ENCODE data around the gene RGS2.
A peak's percentile ranks its signal among the peaks of the same experiment; 100 is the strongest.

The RGS2 gene

GRCh38 chr1:192797891-192798290 lies 10.9 kb upstream of the RGS2 start:
- in situ Hi-C loops (cut with HindIII; ENCODE audit: low sequenced_read_pairs), result no loop called here
- DNase-seq (ENCODE audit: low read depth, low spot score), result no peak
- no peak overlapping the region for H3K4me3 ChIP-seq (ENCODE audit: low read depth, low read length)
- TF ChIP-seq, protein P1, sequence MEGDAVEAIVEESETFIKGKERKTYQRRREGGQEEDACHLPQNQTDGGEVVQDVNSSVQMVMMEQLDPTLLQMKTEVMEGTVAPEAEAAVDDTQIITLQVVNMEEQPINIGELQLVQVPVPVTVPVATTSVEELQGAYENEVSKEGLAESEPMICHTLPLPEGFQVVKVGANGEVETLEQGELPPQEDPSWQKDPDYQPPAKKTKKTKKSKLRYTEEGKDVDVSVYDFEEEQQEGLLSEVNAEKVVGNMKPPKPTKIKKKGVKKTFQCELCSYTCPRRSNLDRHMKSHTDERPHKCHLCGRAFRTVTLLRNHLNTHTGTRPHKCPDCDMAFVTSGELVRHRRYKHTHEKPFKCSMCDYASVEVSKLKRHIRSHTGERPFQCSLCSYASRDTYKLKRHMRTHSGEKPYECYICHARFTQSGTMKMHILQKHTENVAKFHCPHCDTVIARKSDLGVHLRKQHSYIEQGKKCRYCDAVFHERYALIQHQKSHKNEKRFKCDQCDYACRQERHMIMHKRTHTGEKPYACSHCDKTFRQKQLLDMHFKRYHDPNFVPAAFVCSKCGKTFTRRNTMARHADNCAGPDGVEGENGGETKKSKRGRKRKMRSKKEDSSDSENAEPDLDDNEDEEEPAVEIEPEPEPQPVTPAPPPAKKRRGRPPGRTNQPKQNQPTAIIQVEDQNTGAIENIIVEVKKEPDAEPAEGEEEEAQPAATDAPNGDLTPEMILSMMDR (IDR thresholded peaks at IDR 0.05; ENCODE audit: low read depth, low read length), result no peak

DNA sequence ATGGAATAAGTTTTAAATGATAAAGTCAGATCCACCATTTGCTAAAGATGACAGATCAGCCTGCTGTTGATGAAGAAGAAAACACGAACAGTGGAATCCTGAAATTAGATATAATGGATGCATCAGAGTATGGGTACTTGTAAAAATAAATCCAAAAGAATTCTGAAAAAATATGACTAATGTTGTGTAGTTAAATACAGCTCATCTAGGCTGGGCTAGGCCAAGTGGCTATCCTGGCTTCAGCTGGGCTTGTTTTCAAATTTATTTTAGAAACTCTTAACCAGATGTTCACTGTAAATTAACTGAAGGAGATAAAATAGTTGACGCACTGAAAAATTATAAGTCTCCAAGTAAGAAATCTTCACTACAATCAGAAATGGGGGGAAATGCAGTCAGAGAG lies 7.4 kb upstream of the RGS2 start:
- in situ Hi-C loops (cut with HindIII; ENCODE audit: low sequenced_read_pairs), result no loop called here
- TF ChIP-seq, protein P1 (IDR thresholded peaks at IDR 0.05; ENCODE audit: low read depth, low read length), result no peak
- DNase-seq (ENCODE audit: low read depth, low spot score), result no peak
- no peak overlapping the region for H3K4me3 ChIP-seq (ENCODE audit: low read depth, low read length)

GRCh38 chr1:192802406-192802805 lies 6.4 kb upstream of the RGS2 start:
- TF ChIP-seq, protein P1 (IDR thresholded peaks at IDR 0.05; ENCODE audit: low read depth, low read length), result no peak
- DNase-seq (ENCODE audit: low read depth, low spot score), result no peak
- H3K4me3 ChIP-seq (ENCODE audit: low read depth, low read length), result no peak overlapping the region
- in situ Hi-C loops (cut with HindIII; ENCODE audit: low sequenced_read_pairs), result no loop called here

GRCh38 chr1:192803501-192803900 lies 5.3 kb upstream of the RGS2 start:
- DNase-seq (ENCODE audit: low read depth, low spot score), result no peak
- H3K4me3 ChIP-seq (ENCODE audit: low read depth, low read length), result no peak overlapping the region
- TF ChIP-seq, protein P1 (IDR thresholded peaks at IDR 0.05; ENCODE audit: low read depth, low read length), result no peak
- in situ Hi-C loops (cut with HindIII; ENCODE audit: low sequenced_read_pairs), result no loop called here

DNA sequence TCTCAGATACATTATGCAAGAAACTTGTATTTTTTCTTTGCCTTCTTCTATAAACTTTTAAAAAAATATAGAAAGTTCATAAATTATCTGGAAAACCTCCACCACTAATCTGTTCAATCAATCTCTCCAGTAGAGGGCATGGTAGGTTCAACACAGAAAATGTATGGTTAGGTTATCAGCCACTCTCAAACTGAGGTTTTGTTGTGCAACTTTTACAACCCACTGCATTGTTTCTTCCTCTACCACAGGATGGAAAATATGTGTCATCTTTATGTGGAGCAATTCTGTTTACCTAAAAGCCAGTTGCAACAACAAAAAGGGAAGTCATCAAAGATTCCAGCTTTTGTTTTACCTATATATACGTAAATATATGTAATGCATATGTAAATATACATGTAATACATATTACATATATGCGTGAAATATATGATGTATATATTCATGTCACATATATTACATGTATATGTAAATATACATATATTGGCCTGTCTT lies 3.0 kb upstream of the RGS2 start:
- TF ChIP-seq, protein P1 (IDR thresholded peaks at IDR 0.05; ENCODE audit: low read depth, low read length), result peak; percentile 56
- DNase-seq (ENCODE audit: low read depth, low spot score), result peak; percentile 87
- H3K4me3 ChIP-seq (ENCODE audit: low read depth, low read length), result no peak overlapping the region
- in situ Hi-C loops (cut with HindIII; ENCODE audit: low sequenced_read_pairs), result no loop called here

DNA sequence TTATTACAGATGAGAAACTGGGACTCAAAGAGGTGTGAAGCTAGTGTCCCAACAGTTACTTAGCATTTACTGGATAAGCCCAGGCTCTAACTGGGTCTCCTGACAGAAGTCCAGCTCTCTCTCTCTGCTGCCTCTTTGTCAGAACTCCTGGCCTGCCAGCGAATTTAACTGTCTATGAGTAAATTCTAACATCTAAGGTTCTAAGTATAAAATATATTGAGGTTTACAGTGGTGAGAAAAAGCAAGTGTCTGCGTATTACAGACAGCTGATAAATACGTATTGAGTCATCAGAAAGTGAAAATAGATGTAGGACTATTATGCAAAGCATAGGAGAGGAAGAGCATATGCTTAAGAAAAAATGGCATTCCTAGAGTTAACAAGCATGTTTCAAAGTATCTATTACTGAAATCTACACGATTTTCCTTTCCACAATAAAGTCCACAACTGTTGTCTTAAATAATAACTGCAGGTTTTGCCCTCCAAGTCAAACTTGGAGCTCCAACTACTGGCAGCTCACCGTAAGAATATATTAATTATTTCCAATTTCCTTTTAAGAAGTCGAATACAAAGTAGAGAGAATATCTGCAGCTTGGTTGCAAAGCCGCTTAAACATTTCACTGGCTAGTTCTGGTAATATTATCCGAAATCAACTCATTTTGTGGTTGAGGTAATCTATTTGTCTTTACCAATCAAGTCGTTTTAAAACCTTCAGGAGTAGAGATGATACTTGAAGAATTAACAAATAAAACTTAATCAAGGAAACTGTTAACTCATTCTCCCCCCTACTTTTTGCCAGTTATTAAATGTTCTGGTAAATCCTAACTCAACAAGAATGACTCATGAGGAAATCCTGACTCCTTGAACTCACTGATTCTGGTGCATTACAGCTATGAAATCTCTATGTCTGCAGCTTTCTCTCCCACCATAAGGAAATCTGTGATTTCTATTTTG lies 1.4 kb upstream of the RGS2 start:
- TF ChIP-seq, protein P1 (IDR thresholded peaks at IDR 0.05; ENCODE audit: low read depth, low read length), result no peak
- in situ Hi-C loops (cut with HindIII; ENCODE audit: low sequenced_read_pairs), result no loop called here
- H3K4me3 ChIP-seq (ENCODE audit: low read depth, low read length), result peak overlapping the region; percentile 98
- DNase-seq (ENCODE audit: low read depth, low spot score), result peak; percentile 73
